NCI-H146 treated with DMSO at 0.1 percent for 48 hours (cell line): ENCODE results near the gene PPIH.
"Not testable (repeated sequence)": the region's sequence is repeated elsewhere in the genome, so short reads cannot be mapped to it uniquely, and the experiment has no call there.

Experiments
- DNase-seq: peaks from one replicate; lab custom pipeline; 2025; ENCODE audit not compliant: unreplicated experiment; lab: John Stamatoyannopoulos, UW

Gene PPIH

GRCh38 chr1:42681741-42682483 is 23.7 kb downstream of the PPIH start, which contains the start of gene YBX1:
Gene YBX1, plus strand, starts transcription at chr1:42682418. Its CDS starts 148 bp downstream, at chr1:42682566.
- DNase-seq = peak; percentile 94

GRCh38 chr1:42682484-42682738 is 24.2 kb downstream of the PPIH start:
- not testable (repeated sequence) for DNase-seq

GRCh38 chr1:42682739-42683531 is 24.7 kb downstream of the PPIH start:
- peak; percentile 1 for DNase-seq

- no peak for DNase-seq
These were observed 25.9 kb downstream of the PPIH start for GRCh38 chr1:42684139-42684538.

GRCh38 chr1:42686418-42686817 is 28.2 kb downstream of the PPIH start:
- DNase-seq = no peak

GRCh38 chr1:42689912-42690311 is 31.7 kb downstream of the PPIH start:
- DNase-seq = no peak

- peak; percentile 11 for DNase-seq
These were observed 32.4 kb downstream of the PPIH start for GRCh38 chr1:42690477-42691156.

GRCh38 chr1:42691157-42691498 is 32.9 kb downstream of the PPIH start:
- no peak for DNase-seq

GRCh38 chr1:42692461-42692860 is 34.2 kb downstream of the PPIH start:
- DNase-seq = no peak

- no peak for DNase-seq
These were observed 34.7 kb downstream of the PPIH start for GRCh38 chr1:42692911-42693310.

GRCh38 chr1:42698081-42698813 is 40.0 kb downstream of the PPIH start:
- no peak for DNase-seq

- DNase-seq = no peak
These were observed 41.8 kb downstream of the PPIH start for GRCh38 chr1:42700006-42700405.

- DNase-seq = no peak
These were observed 45.8 kb downstream of the PPIH start for GRCh38 chr1:42703888-42704464.

GRCh38 chr1:42712808-42713207 is 54.6 kb downstream of the PPIH start:
- DNase-seq = not testable (repeated sequence)

- no peak for DNase-seq
These were observed 55.1 kb downstream of the PPIH start for GRCh38 chr1:42713293-42713692.

GRCh38 chr1:42714441-42714840 is 56.2 kb downstream of the PPIH start:
- DNase-seq = not testable (repeated sequence)

GRCh38 chr1:42720868-42721267 is 62.6 kb downstream of the PPIH start:
- DNase-seq = no peak

- DNase-seq = no peak
These were observed 63.7 kb downstream of the PPIH start for GRCh38 chr1:42721926-42722325.

- DNase-seq = not testable (repeated sequence)
These were observed 64.2 kb downstream of the PPIH start for GRCh38 chr1:42722403-42722802.

- DNase-seq = no peak
These were observed 65.3 kb downstream of the PPIH start for GRCh38 chr1:42723511-42723910.

- not testable (repeated sequence) for DNase-seq
These were observed 67.6 kb downstream of the PPIH start for GRCh38 chr1:42725820-42726219.
